ENCODE data around the gene CLEC7A. TPM values are rescaled to one million over a fixed set of nuclear protein-coding genes. Genes with fewer than 3 reads are reported as not detected.
A peak's percentile ranks its signal among the peaks of the same experiment; 100 is the strongest.

Gene CLEC7A
- polyA plus RNA-seq (2011; rRNA removed) (not detected in 2 replicates), polyA plus RNA-seq (2017; fragmentation: RNase III; extraction: RNeasy Plus Mini Kit Qiagen cat#74134 plus additional on column Dnase treatment) (0.08 TPM in 1 of 3 replicates, not detected in the others), polyA minus RNA-seq (2011; rRNA and poly(A)+ RNA removed) (not detected in 2 replicates)
- not detected in 2 replicates for polyA plus RNA-seq (2012; cell fraction: cytosol; rRNA removed)
- not detected in 2 replicates for polyA plus RNA-seq (2012; cell fraction: nucleus; rRNA removed)

- Histone ChIP-seq H3K27ac (no peak within 1 kb of the TSS), H3K4me3 (no peak within 1 kb of the TSS), H3K9me3 (no peaks in the 10 kb centered on the region), H3K4me1 (peaks cover 10% of the 10 kb centered on the region; the same call in 2 of the 3 replicates), H3K4me2 (no peak within 1 kb of the TSS)
- no peak for ATAC-seq
- CTCF ChIA-PET: interaction anchor here (1.7 kb wide), 1 partner anchor 10 kb away, joined by 7 read pairs; no protein-coding TSS in a partner anchor
- no peak for DNase-seq (ENCODE audit: low read depth in 1 of 2, low spot score in 1 of 2)
- TF ChIP-seq FOSB (CRISPR knock-in tag; IDR thresholded peaks at IDR 0.05) (no peak), E2F6 (IDR thresholded peaks at IDR 0.05; ENCODE audit: borderline replicate concordance, low read depth) (no peak), ZC3H11A (IDR thresholded peaks at IDR 0.05) (no peak), MAFK (IDR thresholded peaks at IDR 0.05; ENCODE audit: partially characterized antibody) (peak; percentile 89), TP53 (CRISPR knock-in tag; IDR thresholded peaks at IDR 0.05) (no peak), RAD21 (conservative IDR thresholded peaks at IDR 0.05 in 1 of 2, IDR thresholded peaks at IDR 0.05 in 1 of 2) (no peak), ESRRA (IDR thresholded peaks at IDR 0.05; ENCODE audit: borderline replicate concordance, low read length) (no peak)
- WGBS (ENCODE audit: missing lambda C conversion rate): 84% methylated on average over 1 of the region's 1 CpG
- peak; percentile 76 for FAIRE-seq
- POLR2A ChIA-PET: no interaction called here
These were observed at the start of gene CLEC7A for GRCh38 chr12:10130042-10130441. Gene CLEC7A, minus strand, starts transcription at chr12:10130199. Its CDS starts 117 bp downstream, at chr12:10130082.

GRCh38 chr12:10179776-10180181 lies 49.8 kb upstream of the CLEC7A start:
- ChIA-PET CTCF (no interaction called here), POLR2A (no interaction called here)
- peak; percentile 23; the same call in 1 of the 2 replicates for TF ChIP-seq GATA3 (IDR thresholded peaks at IDR 0.05; ENCODE audit: borderline replicate concordance)
- TF ChIP-seq E2F6 (IDR thresholded peaks at IDR 0.05; ENCODE audit: borderline replicate concordance, low read depth): no peak
- no peak for TF ChIP-seq RFX5 (IDR thresholded peaks at IDR 0.05)
- TF ChIP-seq HEYL (CRISPR knock-in tag; IDR thresholded peaks at IDR 0.05): no peak
- no peak for TF ChIP-seq JUN (IDR thresholded peaks at IDR 0.05)
- TF ChIP-seq HMGXB4 (CRISPR knock-in tag; IDR thresholded peaks at IDR 0.05; ENCODE audit: borderline replicate concordance): no peak
- TF ChIP-seq POLR2A (IDR thresholded peaks at IDR 0.05; ENCODE audit: low read length): no peak
- Histone ChIP-seq H3K9me3 (no peaks in the 10 kb centered on the region), H3K27ac (no peak overlapping the region), H3K4me3 (no peak overlapping the region), H3K4me1 (peaks cover 29% of the 10 kb centered on the region), H3K4me2 (0 out of 3 replicates have a peak overlapping the region, but pooled peaks have one; percentile 2)
- no peak for FAIRE-seq
- DNase-seq (ENCODE audit: low read depth in 1 of 2, low spot score in 1 of 2): no peak
- ATAC-seq: no peak; a peak in 1 of 6 replicates
- WGBS (ENCODE audit: missing lambda C conversion rate): 28% methylated on average over 5 of the region's 5 CpGs

GRCh38 chr12:10178821-10179220 lies 48.8 kb upstream of the CLEC7A start, which contains the start of gene TMEM52B:
Gene TMEM52B, plus strand, starts transcription at chr12:10179032. Its CDS starts 543 bp downstream, at chr12:10179575.
- 0 out of 3 replicates have a peak within 1 kb of the TSS, but pooled peaks have one; percentile 2 for H3K4me2 ChIP-seq
- no peak for FAIRE-seq
- H3K9me3 ChIP-seq: no peaks in the 10 kb centered on the region
- ATAC-seq: no peak
- H3K27ac ChIP-seq: no peak within 1 kb of the TSS
- ChIA-PET CTCF (interaction anchor here (0.9 kb wide), 1 partner anchor 25 kb away, joined by 4 read pairs; no protein-coding TSS in a partner anchor), POLR2A (no interaction called here)
- 77% methylated on average over 4 of the region's 4 CpGs for WGBS (ENCODE audit: missing lambda C conversion rate)
- peaks cover 22% of the 10 kb centered on the region for H3K4me1 ChIP-seq
- DNase-seq (ENCODE audit: low read depth in 1 of 2, low spot score in 1 of 2): no peak
- TF ChIP-seq MAZ (IDR thresholded peaks at IDR 0.05; ENCODE audit: borderline replicate concordance, low read depth, low read length): no peak
- no peak for TF ChIP-seq JUNB (IDR thresholded peaks at IDR 0.05)
- no peak for TF ChIP-seq HOXB5 (CRISPR knock-in tag; IDR thresholded peaks at IDR 0.05)
- TF ChIP-seq ESRRA (IDR thresholded peaks at IDR 0.05; ENCODE audit: borderline replicate concordance, low read length): no peak
- TF ChIP-seq HDAC2 (IDR thresholded peaks at IDR 0.05): no peak
- no peak for TF ChIP-seq BHLHE40 (IDR thresholded peaks at IDR 0.05; ENCODE audit: low read depth, low read length)
- TF ChIP-seq ZFP36 (IDR thresholded peaks at IDR 0.05; ENCODE audit: borderline replicate concordance, partially characterized antibody): no peak
- no peak for TF ChIP-seq ATOH8 (CRISPR knock-in tag; IDR thresholded peaks at IDR 0.05; ENCODE audit: low read depth)
- TF ChIP-seq FOSL2 (IDR thresholded peaks at IDR 0.05): no peak
- no peak for TF ChIP-seq FOSL2 (CRISPR knock-in tag; IDR thresholded peaks at IDR 0.05)
- no peak for TF ChIP-seq GATA3 (IDR thresholded peaks at IDR 0.05; ENCODE audit: borderline replicate concordance)
- H3K4me3 ChIP-seq: no peak within 1 kb of the TSS
